Smooth muscle cell (in vitro differentiated cells): ENCODE measurements around the gene EPS8L2. TPM values are rescaled to one million over a fixed set of nuclear protein-coding genes. Genes with fewer than 3 reads are reported as not detected.

Experiments
- DNase-seq: peaks from one replicate; lab custom pipeline; 2025; ENCODE audit not compliant: unreplicated experiment; lab: John Stamatoyannopoulos, UW
- H2AFZ ChIP-seq: fragments of 200-600 bp; sonication (generic); 2 replicates; pipeline ENCODE4 v1.6.0; 2016; ENCODE audit warnings: antibody characterized with exemption, low read depth, mild to moderate bottlenecking
- H3F3A ChIP-seq: fragments of 200-600 bp; sonication (generic); 2 replicates; pipeline ENCODE4 v1.6.0; 2017; ENCODE audit warnings: antibody characterized with exemption, low read depth
- H3K27ac ChIP-seq: fragments of 200-600 bp; sonication (generic); 2 replicates; pipeline ENCODE4 v1.5.1; 2016; ENCODE audit warnings: low read depth, mild to moderate bottlenecking
- H3K27me3 ChIP-seq: fragments of 200-600 bp; sonication (generic); 2 replicates; pipeline ENCODE4 v1.6.1; 2016; ENCODE audit warnings: low read depth, mild to moderate bottlenecking
- H3K36me3 ChIP-seq: fragments of 200-600 bp; sonication (generic); 2 replicates; pipeline ENCODE4 v1.5.1; 2016; ENCODE audit warnings: low read depth
- H3K4me1 ChIP-seq: fragments of 200-600 bp; sonication (generic); 2 replicates; pipeline ENCODE4 v1.5.1; 2016; ENCODE audit warnings: low read depth
- H3K4me2 ChIP-seq: fragments of 200-600 bp; sonication (generic); 2 replicates; pipeline ENCODE4 v1.6.0; 2016; ENCODE audit warnings: mild to moderate bottlenecking
- H3K4me3 ChIP-seq: fragments of 200-600 bp; sonication (generic); 2 replicates; pipeline ENCODE4 v1.5.1; 2016; ENCODE audit warnings: mild to moderate bottlenecking
- H3K79me2 ChIP-seq: fragments of 200-600 bp; sonication (generic); 2 replicates; pipeline ENCODE4 v1.6.0; 2016; ENCODE audit warnings: low read depth, mild to moderate bottlenecking
- H3K9ac ChIP-seq: fragments of 200-600 bp; sonication (generic); 2 replicates; pipeline ENCODE4 v1.6.0; 2016; ENCODE audit warnings: low read depth
- H3K9me3 ChIP-seq: fragments of 200-600 bp; sonication (generic); replicated peaks from 2 replicates; pipeline ENCODE4 v1.5.1; 2016; ENCODE audit warnings: low read depth
- H4K20me1 ChIP-seq: fragments of 200-600 bp; sonication (generic); 2 replicates; pipeline ENCODE4 v1.6.0; 2016; ENCODE audit warnings: low read depth
- WGBS: methylation state at CpG from one replicate; pipeline ENCODE4 v1.1.7; 2016; ENCODE audit warnings: low lambda C conversion rate; 5-methylcytosine and 5-hydroxymethylcytosine counted together
- polyA plus RNA-seq: library from polyadenylated mRNA; unstranded; fragments of >200 nt; fragmentation: Nextera tagmentation; extraction: Ambion mirVana; gene quantifications from 2 replicates; pipeline ENCODE4 v1.2.1, GENCODE V29; 2016
- total RNA-seq: library from RNA; depleted of rRNA; stranded (reverse); fragments of >200 nt; gene quantifications from 2 replicates; pipeline ENCODE4 v1.2.3, GENCODE V29; 2014
- TF ChIP-seq, protein P1 (sequence below): fragments of 200-600 bp; sonication (generic); IDR thresholded peaks from 2 replicates; pipeline ENCODE4 v1.5.1; 2017; ENCODE audit warnings: borderline replicate concordance, mild to moderate bottlenecking, antibody characterized with exemption; ENCODE audit not compliant: insufficient read depth, poor library complexity, severe bottlenecking

Gene EPS8L2
- total and polyA plus RNA-seq, 2 experiments from 2014 or later, result 37.7 to 47.9 TPM

- Histone ChIP-seq H3K27me3 (no peaks in the 10 kb centered on the region), H3K36me3 (peaks cover 8% of the 10 kb centered on the region), H3K4me1 (no peaks in the 10 kb centered on the region), H2AFZ (no peak overlapping the region), H3F3A (no peaks in the 10 kb centered on the region), H4K20me1 (peaks cover 12% of the 10 kb centered on the region), H3K79me2 (no peaks in the 10 kb centered on the region), H3K9ac (no peak overlapping the region), H3K27ac (no peak overlapping the region), H3K4me3 (no peak overlapping the region), H3K9me3 (no peaks in the 10 kb centered on the region), H3K4me2 (no peak overlapping the region)
- TF ChIP-seq, protein P1, sequence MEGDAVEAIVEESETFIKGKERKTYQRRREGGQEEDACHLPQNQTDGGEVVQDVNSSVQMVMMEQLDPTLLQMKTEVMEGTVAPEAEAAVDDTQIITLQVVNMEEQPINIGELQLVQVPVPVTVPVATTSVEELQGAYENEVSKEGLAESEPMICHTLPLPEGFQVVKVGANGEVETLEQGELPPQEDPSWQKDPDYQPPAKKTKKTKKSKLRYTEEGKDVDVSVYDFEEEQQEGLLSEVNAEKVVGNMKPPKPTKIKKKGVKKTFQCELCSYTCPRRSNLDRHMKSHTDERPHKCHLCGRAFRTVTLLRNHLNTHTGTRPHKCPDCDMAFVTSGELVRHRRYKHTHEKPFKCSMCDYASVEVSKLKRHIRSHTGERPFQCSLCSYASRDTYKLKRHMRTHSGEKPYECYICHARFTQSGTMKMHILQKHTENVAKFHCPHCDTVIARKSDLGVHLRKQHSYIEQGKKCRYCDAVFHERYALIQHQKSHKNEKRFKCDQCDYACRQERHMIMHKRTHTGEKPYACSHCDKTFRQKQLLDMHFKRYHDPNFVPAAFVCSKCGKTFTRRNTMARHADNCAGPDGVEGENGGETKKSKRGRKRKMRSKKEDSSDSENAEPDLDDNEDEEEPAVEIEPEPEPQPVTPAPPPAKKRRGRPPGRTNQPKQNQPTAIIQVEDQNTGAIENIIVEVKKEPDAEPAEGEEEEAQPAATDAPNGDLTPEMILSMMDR, result no peak
- 95% methylated on average over 36 of the region's 36 CpGs for WGBS
- DNase-seq, result no peak
Measured at GRCh38 chr11:679271-680207, 26.5 kb upstream of the EPS8L2 start.

DNA sequence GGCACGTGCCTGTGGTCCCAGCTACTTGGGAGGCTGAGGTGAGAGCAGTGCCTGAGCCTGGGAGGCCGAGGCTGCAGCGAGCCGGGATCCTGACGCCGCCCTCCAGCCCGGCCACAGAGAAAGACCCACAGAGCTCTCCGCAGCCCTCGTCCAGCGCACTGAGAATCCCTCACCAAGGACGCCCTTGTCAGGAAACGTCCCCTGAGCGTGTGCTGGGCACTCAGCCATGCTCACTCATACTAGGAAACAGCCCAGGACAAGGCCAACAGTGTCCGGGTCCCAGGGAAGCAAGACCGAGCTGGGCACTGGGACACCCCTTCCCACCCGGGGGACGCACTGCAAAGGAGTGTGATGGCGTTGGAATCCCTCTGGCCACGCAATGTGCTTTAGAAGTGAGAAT, 25.6 kb upstream of the EPS8L2 start:
- TF ChIP-seq, protein P1, result no peak

GRCh38 chr11:680970-681369, 25.1 kb upstream of the EPS8L2 start:
- Histone ChIP-seq H3K27ac (no peak overlapping the region), H3K9me3 (no peaks in the 10 kb centered on the region), H3F3A (no peaks in the 10 kb centered on the region), H3K36me3 (peaks cover 8% of the 10 kb centered on the region), H3K79me2 (no peaks in the 10 kb centered on the region), H3K4me2 (no peak overlapping the region), H3K9ac (no peak overlapping the region), H4K20me1 (peaks cover 7% of the 10 kb centered on the region), H3K4me3 (no peak overlapping the region), H3K27me3 (no peaks in the 10 kb centered on the region), H3K4me1 (no peaks in the 10 kb centered on the region), H2AFZ (no peak overlapping the region)
- no peak for DNase-seq
- WGBS, result 94% methylated on average over 13 of the region's 13 CpGs
- TF ChIP-seq, protein P1, result no peak

More for the DNA sequence above, 25.6 kb upstream of the EPS8L2 start:
- Histone ChIP-seq H3K9ac (no peak overlapping the region), H3K4me1 (no peaks in the 10 kb centered on the region), H3K4me3 (no peak overlapping the region), H3K27me3 (no peaks in the 10 kb centered on the region), H3K79me2 (no peaks in the 10 kb centered on the region), H3K27ac (no peak overlapping the region), H3K36me3 (peaks cover 8% of the 10 kb centered on the region), H3F3A (no peaks in the 10 kb centered on the region), H3K4me2 (no peak overlapping the region), H3K9me3 (no peaks in the 10 kb centered on the region), H2AFZ (no peak overlapping the region), H4K20me1 (peaks cover 8% of the 10 kb centered on the region)
- WGBS, result 98% methylated on average over 19 of the region's 19 CpGs
- no peak for DNase-seq
